Measurements from ENCODE around the gene IKZF2.

- TF ChIP-seq CREB1 (CRISPR knock-in tag; IDR thresholded peaks at IDR 0.05; ENCODE audit: low read depth) (no peak), JUNB (IDR thresholded peaks at IDR 0.05; ENCODE audit: unreplicated experiment) (no peak), REST (IDR thresholded peaks at IDR 0.05; ENCODE audit: unreplicated experiment) (no peak), CTCF (conservative IDR thresholded peaks at IDR 0.05; ENCODE audit: low read depth in 2 of 2) (no peak), EZH2phosphoT487 (IDR thresholded peaks at IDR 0.05; ENCODE audit: unreplicated experiment) (no peak), POLR2AphosphoS5 (IDR thresholded peaks at IDR 0.05; ENCODE audit: low read depth) (no peak), EZH2 (IDR thresholded peaks at IDR 0.05; ENCODE audit: low read depth, unreplicated experiment) (no peak)
Measured at GRCh38 chr2:213001297-213001910, 150.0 kb downstream of the IKZF2 start.
